ENCODE data around the gene DPM3.
A peak's percentile ranks its signal among the peaks of the same experiment; 100 is the strongest.

- TF ChIP-seq, protein P1, sequence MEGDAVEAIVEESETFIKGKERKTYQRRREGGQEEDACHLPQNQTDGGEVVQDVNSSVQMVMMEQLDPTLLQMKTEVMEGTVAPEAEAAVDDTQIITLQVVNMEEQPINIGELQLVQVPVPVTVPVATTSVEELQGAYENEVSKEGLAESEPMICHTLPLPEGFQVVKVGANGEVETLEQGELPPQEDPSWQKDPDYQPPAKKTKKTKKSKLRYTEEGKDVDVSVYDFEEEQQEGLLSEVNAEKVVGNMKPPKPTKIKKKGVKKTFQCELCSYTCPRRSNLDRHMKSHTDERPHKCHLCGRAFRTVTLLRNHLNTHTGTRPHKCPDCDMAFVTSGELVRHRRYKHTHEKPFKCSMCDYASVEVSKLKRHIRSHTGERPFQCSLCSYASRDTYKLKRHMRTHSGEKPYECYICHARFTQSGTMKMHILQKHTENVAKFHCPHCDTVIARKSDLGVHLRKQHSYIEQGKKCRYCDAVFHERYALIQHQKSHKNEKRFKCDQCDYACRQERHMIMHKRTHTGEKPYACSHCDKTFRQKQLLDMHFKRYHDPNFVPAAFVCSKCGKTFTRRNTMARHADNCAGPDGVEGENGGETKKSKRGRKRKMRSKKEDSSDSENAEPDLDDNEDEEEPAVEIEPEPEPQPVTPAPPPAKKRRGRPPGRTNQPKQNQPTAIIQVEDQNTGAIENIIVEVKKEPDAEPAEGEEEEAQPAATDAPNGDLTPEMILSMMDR (IDR thresholded peaks at IDR 0.05; ENCODE audit: low read depth, low read length): peak; percentile 71
- peak; percentile 77 for TF ChIP-seq MAX (IDR thresholded peaks at IDR 0.05; ENCODE audit: low read depth, low read length)
- TF ChIP-seq POLR2A (IDR thresholded peaks at IDR 0.05; ENCODE audit: extremely low read depth, insufficient read length): peak; percentile 87
These were observed 32.6 kb upstream of the DPM3 start, which contains the start of gene KRTCAP2 for GRCh38 chr1:155172732-155173477.
